GM21528 (cell line): Measurements from ENCODE around the gene CTXND1.

Source experiments
- ATAC-seq: cut with Tn5 transposase; IDR thresholded peaks from one replicate; pipeline ENCODE4 v1.9.1; 2021; ENCODE audit warnings: mild to moderate bottlenecking, moderate library complexity; ENCODE audit not compliant: unreplicated experiment, low FRiP score

CTXND1 gene

DNA sequence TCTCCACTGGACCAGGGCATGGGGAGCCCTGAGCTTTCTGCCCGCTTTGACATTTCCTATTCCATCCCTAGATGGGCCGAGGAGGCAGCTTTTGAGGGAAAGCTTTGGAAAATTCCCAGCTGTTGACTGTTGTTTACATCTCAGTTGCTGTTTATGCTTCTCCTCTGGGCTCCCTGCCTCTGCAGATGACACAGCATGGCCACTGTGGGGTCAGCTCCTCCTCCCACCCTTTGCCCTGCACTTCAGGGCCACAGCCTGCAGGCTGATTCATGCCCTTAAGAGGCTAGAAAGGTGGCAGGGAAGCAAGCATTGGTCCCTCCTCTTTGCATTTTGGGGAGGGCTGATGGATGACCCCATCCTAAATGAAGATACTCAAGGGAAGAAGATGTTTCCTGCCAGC lies 8.5 kb upstream of the CTXND1 start:
- no peak for ATAC-seq

- no peak for ATAC-seq
Observed at GRCh38 chr15:80259942-80260510, 8.0 kb upstream of the CTXND1 start.

DNA sequence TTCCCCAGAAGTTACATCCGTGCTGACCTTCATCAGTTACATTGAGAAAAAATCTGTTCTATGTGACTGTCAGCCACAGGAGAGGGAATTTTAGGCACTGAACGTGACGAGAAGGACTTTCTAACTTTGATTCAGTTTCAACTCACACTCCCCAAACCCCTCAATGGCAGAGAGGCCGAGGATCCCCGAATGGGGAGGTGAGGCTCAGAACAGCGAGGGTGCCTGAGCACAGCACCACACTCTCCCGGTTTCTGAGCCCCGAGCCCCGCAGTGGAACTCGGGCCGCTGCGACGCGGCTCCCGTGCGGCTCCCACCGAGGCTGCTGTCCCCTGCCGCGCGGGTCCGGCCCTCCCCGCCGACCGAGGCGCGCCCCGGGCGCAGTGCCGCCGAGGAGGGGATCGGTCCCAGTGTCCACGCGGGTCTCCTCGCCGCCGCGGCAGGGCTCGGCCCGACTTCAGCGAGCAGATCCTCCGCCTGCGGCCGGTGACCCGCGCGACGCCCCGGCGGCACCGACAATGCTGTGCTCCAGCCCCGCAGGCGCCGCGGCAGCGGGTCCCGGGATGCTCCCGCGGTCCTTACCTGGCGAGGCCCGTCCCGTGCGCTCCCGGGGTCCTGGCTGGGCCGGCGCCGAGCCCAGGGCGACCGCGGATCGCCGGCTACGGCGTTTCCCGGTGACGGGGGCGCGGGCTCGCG lies 439 bp downstream of the CTXND1 start:
- no peak for ATAC-seq

DNA sequence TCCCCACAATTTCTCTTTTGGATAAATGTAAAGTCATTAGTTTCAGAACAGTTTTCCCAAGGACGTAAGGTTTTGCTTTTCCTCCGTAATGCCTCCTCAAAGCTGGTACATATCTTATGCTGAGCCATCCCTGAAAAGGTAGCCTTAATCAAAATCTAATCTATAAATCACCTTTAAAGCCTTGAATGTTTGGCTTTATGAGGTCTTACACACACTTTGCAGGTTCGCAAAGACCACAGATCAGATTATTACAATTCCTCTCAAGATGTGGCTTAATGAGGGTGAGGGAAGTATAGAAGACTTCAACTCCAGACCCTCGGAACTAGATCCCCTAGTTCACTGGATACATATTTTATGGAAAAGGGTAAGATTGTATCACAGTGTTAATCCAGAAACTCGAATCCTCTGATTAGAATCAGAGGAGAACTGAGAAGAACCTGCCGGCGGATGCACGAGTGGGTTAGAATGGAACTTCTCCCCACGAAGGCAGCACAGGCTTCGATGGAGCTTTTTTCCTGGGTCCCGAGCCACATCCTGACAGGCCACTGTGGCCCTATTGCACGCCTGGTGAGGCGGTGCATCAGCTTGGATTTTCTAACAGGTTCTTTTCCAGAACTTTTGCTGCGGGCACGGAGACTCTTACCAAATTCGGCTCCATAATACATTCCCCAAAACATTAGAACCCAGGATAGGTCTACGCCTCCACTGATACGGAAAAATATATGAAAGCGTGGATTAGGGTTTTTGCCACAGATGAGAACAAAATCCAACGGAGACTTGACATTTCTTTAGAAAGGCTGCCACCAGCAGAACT lies 1.2 kb downstream of the CTXND1 start:
- no peak for ATAC-seq

DNA sequence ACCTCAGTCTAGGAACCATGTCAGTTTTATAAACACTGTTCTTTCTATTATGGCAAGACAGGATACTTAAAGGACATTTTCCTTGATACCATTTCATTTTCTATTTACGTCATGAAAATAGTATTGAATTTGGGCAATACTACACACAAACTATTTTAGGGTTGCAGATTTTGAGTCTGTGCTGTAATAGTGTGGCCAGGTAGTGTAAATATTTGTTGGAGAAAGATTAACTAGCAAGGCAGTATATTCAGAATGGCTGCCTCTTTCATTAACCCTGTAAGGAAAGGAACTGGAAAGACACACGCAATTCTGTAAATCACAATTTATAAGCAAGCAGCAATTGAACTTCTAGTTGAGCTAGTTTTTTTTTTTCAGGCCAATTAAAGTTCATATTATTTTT lies 2.0 kb downstream of the CTXND1 start:
- ATAC-seq, result no peak

DNA sequence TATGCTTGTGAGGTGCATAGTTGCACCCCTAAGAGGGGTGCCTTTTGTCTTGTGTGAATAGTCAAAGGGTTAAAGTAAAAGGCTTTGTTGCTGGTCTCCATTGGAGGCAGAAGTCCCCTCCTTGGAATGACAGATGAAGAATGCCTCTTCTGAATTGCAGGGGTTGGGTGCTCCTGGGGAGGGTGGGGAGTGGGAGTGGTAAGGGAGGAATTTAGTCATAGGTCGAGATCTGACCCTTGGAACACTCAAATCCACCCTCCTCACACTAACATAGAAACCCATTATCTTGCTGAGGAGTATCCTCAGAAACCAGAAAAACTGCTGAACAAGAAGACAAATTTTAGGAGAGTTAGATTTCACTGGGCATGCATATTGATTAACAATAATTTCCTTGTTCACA lies 4.7 kb downstream of the CTXND1 start:
- no peak for ATAC-seq

DNA sequence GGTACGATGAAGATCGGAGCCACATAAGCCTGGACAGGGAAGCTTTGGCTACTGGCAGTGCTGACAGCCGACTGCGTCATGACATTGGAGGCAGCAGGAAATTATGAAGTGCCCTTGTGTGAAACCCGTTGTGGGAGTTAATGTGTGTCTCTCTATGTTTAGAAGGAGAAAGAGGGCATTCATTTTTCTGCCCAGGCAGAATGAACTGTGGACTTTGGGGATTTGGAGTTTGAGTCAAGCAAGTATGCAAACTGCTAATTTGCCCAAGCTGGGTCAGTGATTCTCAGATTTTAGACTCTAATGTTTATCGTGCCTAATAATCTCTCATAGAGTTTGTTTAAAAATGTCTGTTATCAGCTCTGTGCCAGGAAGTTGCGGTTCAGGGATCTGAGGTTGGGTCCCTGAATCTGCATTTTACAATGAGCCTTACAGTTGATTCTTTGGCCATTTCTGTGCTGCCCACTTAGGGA lies 5.6 kb downstream of the CTXND1 start:
- ATAC-seq, result no peak

DNA sequence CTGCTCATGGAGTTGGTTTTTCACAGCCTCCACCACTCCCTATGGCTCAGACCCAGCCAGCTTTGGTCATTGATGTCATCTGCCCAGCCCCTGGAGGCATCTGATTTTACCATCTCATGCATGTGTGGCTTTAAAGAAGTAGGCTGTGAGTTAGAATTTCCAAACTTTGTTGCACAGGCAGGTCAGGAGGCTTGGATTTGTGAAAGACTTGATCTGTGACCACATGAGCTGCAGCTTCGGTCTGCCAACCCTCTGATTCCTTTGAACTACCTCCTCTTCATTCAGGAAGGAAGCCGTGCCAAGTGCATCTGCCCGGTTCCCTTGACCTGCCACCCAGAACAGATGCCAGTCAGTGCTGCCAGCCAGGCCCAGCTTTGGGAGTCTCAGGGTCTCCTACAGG lies 9.2 kb downstream of the CTXND1 start:
- ATAC-seq, result no peak

- no peak for ATAC-seq
Observed at GRCh38 chr15:80242132-80242769, 9.8 kb downstream of the CTXND1 start.

DNA sequence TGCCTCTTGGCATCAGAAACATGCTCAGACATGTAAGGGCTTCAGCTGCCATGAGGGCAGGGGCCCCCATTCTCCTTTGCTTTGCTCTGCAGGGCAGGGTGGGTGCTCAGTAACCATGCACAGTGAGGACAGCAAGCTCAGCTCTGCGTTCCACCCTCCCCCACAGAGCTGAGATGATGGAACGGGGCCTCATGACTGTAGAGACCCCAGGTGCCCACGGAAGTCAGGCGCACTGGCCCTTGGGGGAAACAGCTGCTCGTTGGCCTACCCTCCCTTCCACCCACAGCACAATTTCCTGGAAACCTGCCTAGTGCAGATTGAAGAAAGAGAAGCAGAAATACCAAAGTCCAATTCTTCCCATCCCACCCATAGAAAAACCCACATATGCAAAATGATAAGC lies 10.5 kb downstream of the CTXND1 start:
- ATAC-seq, result no peak

GRCh38 chr15:80240276-80240675 lies 11.7 kb downstream of the CTXND1 start:
- no peak for ATAC-seq

- no peak for ATAC-seq
Observed at GRCh38 chr15:80234883-80235282, 17.1 kb downstream of the CTXND1 start.

GRCh38 chr15:80233581-80233980 lies 18.4 kb downstream of the CTXND1 start:
- no peak for ATAC-seq

DNA sequence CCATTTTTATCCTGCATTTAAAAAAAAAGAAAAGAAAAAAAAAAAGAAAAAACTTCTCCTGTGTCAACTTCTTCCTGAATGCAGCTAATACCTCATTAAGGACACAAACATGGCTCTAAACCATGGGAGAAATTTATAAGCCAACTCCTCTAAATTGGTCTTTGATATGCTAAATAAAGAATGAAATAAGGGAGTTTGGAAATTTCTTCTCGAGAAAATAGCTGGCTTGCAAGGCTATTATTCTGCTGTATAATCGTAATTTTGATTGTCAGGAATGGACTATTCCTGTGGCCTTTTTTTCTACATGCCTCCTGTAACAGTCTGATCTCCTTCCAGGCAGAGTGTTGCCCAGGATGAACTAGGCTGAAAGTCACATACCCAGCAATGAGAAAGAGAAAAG lies 20.6 kb downstream of the CTXND1 start:
- no peak for ATAC-seq

- ATAC-seq, result no peak
Observed at GRCh38 chr15:80228959-80229610, 22.9 kb downstream of the CTXND1 start.

DNA sequence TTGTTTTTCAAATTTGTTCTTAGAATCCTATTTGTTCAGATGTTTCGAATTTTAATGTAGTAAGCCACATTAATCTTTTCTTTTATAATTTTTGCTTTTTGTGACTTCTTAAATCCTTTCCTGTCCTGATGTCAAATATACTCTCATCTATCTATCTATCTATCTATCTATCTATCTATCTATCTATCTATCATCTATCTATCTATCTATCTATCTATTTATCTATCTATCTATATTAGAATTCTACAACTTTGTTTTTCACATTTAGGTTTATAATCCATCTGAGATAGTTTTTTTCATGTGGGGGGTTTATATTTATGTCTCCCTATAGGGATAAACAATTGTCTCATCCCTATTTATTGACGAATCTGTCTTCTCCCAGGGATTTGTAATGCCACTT lies 32.1 kb downstream of the CTXND1 start:
- ATAC-seq, result no peak

DNA sequence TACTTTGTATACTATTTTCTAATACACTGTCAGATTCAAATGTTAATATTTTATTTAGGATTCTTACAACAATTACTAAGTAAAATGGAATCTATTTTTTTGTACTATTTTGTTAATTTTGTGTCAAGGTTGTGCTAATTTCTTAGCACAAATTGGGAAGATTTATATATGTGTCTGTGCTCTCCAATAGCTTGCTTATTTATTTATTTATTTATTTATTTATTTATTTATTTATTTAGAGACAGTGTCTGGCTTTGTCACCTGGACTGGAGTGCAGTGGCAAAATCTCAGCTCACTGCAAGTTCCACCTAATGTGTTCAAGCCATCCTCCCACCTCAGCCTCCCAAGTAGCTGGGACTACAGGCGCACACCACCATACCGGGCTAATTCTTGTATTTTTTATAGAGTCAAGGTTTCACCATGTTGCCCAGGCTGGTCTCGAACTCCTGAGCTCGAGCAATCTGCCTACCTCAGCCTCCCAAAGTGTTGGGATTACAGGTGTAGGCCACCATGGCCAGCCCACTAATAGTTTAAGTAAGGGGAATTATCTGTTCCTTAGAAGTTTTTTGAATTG lies 34.6 kb downstream of the CTXND1 start:
- no peak for ATAC-seq

- ATAC-seq, result no peak
Observed at GRCh38 chr15:80216911-80217310, 35.1 kb downstream of the CTXND1 start.

- no peak for ATAC-seq
Observed at GRCh38 chr15:80216141-80216540, 35.9 kb downstream of the CTXND1 start.

- ATAC-seq, result no peak
Observed at GRCh38 chr15:80214910-80215309, 37.1 kb downstream of the CTXND1 start.
